Fibroblast of skin of abdomen (primary cell): Measurements from ENCODE around the gene CACNA1E.

Experiments used
- DNase-seq: peaks from one replicate; pipeline ENCODE4 v3.0.0-alpha.2; 2013

CACNA1E gene

GRCh38 chr1:181588631-181589030, 105.3 kb downstream of the CACNA1E start:
- DNase-seq: no peak

GRCh38 chr1:181592255-181592859, 109.0 kb downstream of the CACNA1E start:
- DNase-seq: no peak

GRCh38 chr1:181593042-181593441, 109.7 kb downstream of the CACNA1E start:
- no peak for DNase-seq

GRCh38 chr1:181594553-181594952, 111.2 kb downstream of the CACNA1E start:
- DNase-seq: no peak

GRCh38 chr1:181595234-181595633, 111.9 kb downstream of the CACNA1E start:
- DNase-seq: no peak

- no peak for DNase-seq
Measured at GRCh38 chr1:181601186-181601950, 118.1 kb downstream of the CACNA1E start.

- DNase-seq: no peak
Measured at GRCh38 chr1:181603735-181604410, 120.6 kb downstream of the CACNA1E start.

GRCh38 chr1:181604482-181605249, 121.3 kb downstream of the CACNA1E start:
- no peak for DNase-seq

GRCh38 chr1:181607524-181607923, 124.2 kb downstream of the CACNA1E start:
- no peak for DNase-seq

GRCh38 chr1:181608386-181608785, 125.1 kb downstream of the CACNA1E start:
- DNase-seq: no peak

- DNase-seq: no peak
Measured at GRCh38 chr1:181608948-181609347, 125.6 kb downstream of the CACNA1E start.

GRCh38 chr1:181612100-181612499, 128.8 kb downstream of the CACNA1E start:
- no peak for DNase-seq

GRCh38 chr1:181618559-181618958, 135.2 kb downstream of the CACNA1E start:
- DNase-seq: no peak

GRCh38 chr1:181620183-181620582, 136.9 kb downstream of the CACNA1E start:
- DNase-seq: no peak

GRCh38 chr1:181623850-181624249, 140.5 kb downstream of the CACNA1E start:
- no peak for DNase-seq

GRCh38 chr1:181626279-181626938, 143.1 kb downstream of the CACNA1E start:
- DNase-seq: no peak

GRCh38 chr1:181630398-181630797, 147.1 kb downstream of the CACNA1E start:
- no peak for DNase-seq

- no peak for DNase-seq
Measured at GRCh38 chr1:181630838-181631237, 147.5 kb downstream of the CACNA1E start.

GRCh38 chr1:181632492-181632891, 149.2 kb downstream of the CACNA1E start:
- no peak for DNase-seq

- no peak for DNase-seq
Measured at GRCh38 chr1:181632960-181633359, 149.6 kb downstream of the CACNA1E start.

GRCh38 chr1:181635110-181635509, 151.8 kb downstream of the CACNA1E start:
- no peak for DNase-seq

- no peak for DNase-seq
Measured at GRCh38 chr1:181637998-181638397, 154.7 kb downstream of the CACNA1E start.
